ENCODE measurements around the gene PDE1C. TPM values are rescaled to one million over a fixed set of nuclear protein-coding genes. Genes with fewer than 3 reads are reported as not detected.

The PDE1C gene
- total and polyA plus RNA-seq, 2 donors (not counting 1 experiment from before 2014, with no cell fraction given), result 0.52 TPM; not detected in 1

DNA sequence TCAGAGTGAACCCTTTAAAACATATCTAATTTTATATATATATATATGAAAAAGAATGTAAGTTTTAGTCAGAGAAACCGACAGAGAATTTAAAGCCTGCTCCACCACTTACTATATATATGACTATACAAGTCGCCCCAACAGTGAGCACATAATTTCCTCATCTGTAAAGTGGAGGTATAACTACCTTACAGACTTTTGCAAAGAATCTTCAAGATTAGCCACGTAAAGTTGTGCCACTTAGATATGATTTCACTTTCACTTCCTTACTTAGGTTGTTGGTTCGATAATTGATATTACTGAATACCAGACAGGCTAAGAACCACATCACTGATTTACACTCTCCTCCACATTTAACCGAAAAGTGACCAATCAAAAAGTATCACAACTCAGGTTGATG, 94.7 kb downstream of the PDE1C start:
- H2AFZ ChIP-seq (ENCODE audit: insufficient read depth, low read depth, low read length, poor library complexity, severe bottlenecking), result no peak overlapping the region
- H3K79me2 ChIP-seq (ENCODE audit: control insufficient read depth, insufficient read depth, low read length), result no peaks in the 10 kb centered on the region
- H3K27ac ChIP-seq (ENCODE audit: low read length in 2 of 2), result no peak overlapping the region

GRCh38 chr7:31974351-31974750, 95.9 kb downstream of the PDE1C start:
- no peaks in the 10 kb centered on the region for H3K4me1 Mint-ChIP-seq
- Histone ChIP-seq H3K9me3 (ENCODE audit: control extremely low read depth in 1 of 3, control insufficient read depth in 2 of 3, insufficient read depth in 1 of 3, low read length in 2 of 3) (peaks cover 0 to 3% (median 2%) of the 10 kb centered on the region in 3 donors), H3K4me1 (ENCODE audit: control insufficient read depth in 2 of 2, insufficient read depth in 2 of 2, low read length in 2 of 2) (no peaks in the 10 kb centered on the region), H4K20me1 (ENCODE audit: control insufficient read depth, insufficient read depth, low read length, poor library complexity, severe bottlenecking) (no peaks in the 10 kb centered on the region), H3K9ac (ENCODE audit: low read length) (no peak overlapping the region), H3K27me3 (replicated peaks in 1 of 4; ENCODE audit: control extremely low read depth in 1 of 4, control insufficient read depth in 3 of 4, insufficient read depth in 4 of 4, low read length in 3 of 4) (no peaks in the 10 kb centered on the region), H3K79me2 (ENCODE audit: control insufficient read depth, insufficient read depth, low read length) (no peaks in the 10 kb centered on the region), H3K27ac (ENCODE audit: low read length in 2 of 2) (no peak overlapping the region), H3K4me3 (ENCODE audit: control extremely low read depth in 1 of 5, extremely low read depth in 1 of 5, insufficient read depth in 1 of 5, low read depth in 2 of 5, low read length in 4 of 5) (no peak overlapping the region), H3K4me2 (replicated peaks; ENCODE audit: low read depth, low read length, poor library complexity, severe bottlenecking) (no peak overlapping the region), H3K36me3 (replicated peaks in 1 of 2; ENCODE audit: control extremely low read depth in 1 of 2, control insufficient read depth in 1 of 2, extremely low read depth in 1 of 2, insufficient read depth in 2 of 2, low read length in 1 of 2) (no peaks in the 10 kb centered on the region), H2AFZ (ENCODE audit: insufficient read depth, low read depth, low read length, poor library complexity, severe bottlenecking) (no peak overlapping the region)
- DNase-seq, result no peak
- no peak for ATAC-seq (ENCODE audit: low read depth)
- H3K27me3 Mint-ChIP-seq, result no peaks in the 10 kb centered on the region
- H3K27ac Mint-ChIP-seq, result no peak overlapping the region
- POLR2A ChIA-PET, result no interaction called here
- peaks cover 2% of the 10 kb centered on the region for H3K9me3 Mint-ChIP-seq (ENCODE audit: insufficient read depth)
- no CpG with 5 or more reads among the region's 1 CpG for WGBS (ENCODE audit: insufficient coverage)
- intact Hi-C loops (cut with micrococcal nuclease), result no loop called here
- H3K4me3 Mint-ChIP-seq, result no peak overlapping the region
- no peak for TF ChIP-seq EZH2 (IDR thresholded peaks at IDR 0.05; ENCODE audit: borderline replicate concordance, insufficient read depth, low read depth, low read length, poor library complexity, severe bottlenecking)
- TF ChIP-seq, protein P1, sequence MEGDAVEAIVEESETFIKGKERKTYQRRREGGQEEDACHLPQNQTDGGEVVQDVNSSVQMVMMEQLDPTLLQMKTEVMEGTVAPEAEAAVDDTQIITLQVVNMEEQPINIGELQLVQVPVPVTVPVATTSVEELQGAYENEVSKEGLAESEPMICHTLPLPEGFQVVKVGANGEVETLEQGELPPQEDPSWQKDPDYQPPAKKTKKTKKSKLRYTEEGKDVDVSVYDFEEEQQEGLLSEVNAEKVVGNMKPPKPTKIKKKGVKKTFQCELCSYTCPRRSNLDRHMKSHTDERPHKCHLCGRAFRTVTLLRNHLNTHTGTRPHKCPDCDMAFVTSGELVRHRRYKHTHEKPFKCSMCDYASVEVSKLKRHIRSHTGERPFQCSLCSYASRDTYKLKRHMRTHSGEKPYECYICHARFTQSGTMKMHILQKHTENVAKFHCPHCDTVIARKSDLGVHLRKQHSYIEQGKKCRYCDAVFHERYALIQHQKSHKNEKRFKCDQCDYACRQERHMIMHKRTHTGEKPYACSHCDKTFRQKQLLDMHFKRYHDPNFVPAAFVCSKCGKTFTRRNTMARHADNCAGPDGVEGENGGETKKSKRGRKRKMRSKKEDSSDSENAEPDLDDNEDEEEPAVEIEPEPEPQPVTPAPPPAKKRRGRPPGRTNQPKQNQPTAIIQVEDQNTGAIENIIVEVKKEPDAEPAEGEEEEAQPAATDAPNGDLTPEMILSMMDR (IDR thresholded peaks at IDR 0.05), result no peak
- CTCF ChIA-PET, result no interaction called here

More for the DNA sequence above, 94.7 kb downstream of the PDE1C start:
- Histone ChIP-seq H3K4me1 (ENCODE audit: control insufficient read depth in 2 of 2, insufficient read depth in 2 of 2, low read length in 2 of 2) (no peaks in the 10 kb centered on the region), H3K4me3 (ENCODE audit: control extremely low read depth in 1 of 5, extremely low read depth in 1 of 5, insufficient read depth in 1 of 5, low read depth in 2 of 5, low read length in 4 of 5) (no peak overlapping the region), H3K27me3 (replicated peaks in 1 of 4; ENCODE audit: control extremely low read depth in 1 of 4, control insufficient read depth in 3 of 4, insufficient read depth in 4 of 4, low read length in 3 of 4) (no peaks in the 10 kb centered on the region), H3K9me3 (ENCODE audit: control extremely low read depth in 1 of 3, control insufficient read depth in 2 of 3, insufficient read depth in 1 of 3, low read length in 2 of 3) (peaks cover 0 to 3% (median 2%) of the 10 kb centered on the region in 3 donors), H4K20me1 (ENCODE audit: control insufficient read depth, insufficient read depth, low read length, poor library complexity, severe bottlenecking) (no peaks in the 10 kb centered on the region), H3K9ac (ENCODE audit: low read length) (no peak overlapping the region), H3K36me3 (replicated peaks in 1 of 2; ENCODE audit: control extremely low read depth in 1 of 2, control insufficient read depth in 1 of 2, extremely low read depth in 1 of 2, insufficient read depth in 2 of 2, low read length in 1 of 2) (no peaks in the 10 kb centered on the region), H3K4me2 (replicated peaks; ENCODE audit: low read depth, low read length, poor library complexity, severe bottlenecking) (no peak overlapping the region)
- no peak overlapping the region for H3K27ac Mint-ChIP-seq
- H3K4me3 Mint-ChIP-seq, result no peak overlapping the region
- no peak for ATAC-seq (ENCODE audit: low read depth)
- ChIA-PET CTCF (no interaction called here), POLR2A (no interaction called here)
- peaks cover 2% of the 10 kb centered on the region for H3K9me3 Mint-ChIP-seq (ENCODE audit: insufficient read depth)
- H3K27me3 Mint-ChIP-seq, result no peaks in the 10 kb centered on the region
- 100% methylated on average over 1 of the region's 5 CpGs for WGBS (ENCODE audit: insufficient coverage)
- H3K4me1 Mint-ChIP-seq, result no peaks in the 10 kb centered on the region
- TF ChIP-seq, protein P1 (IDR thresholded peaks at IDR 0.05), result no peak
- TF ChIP-seq EZH2 (IDR thresholded peaks at IDR 0.05; ENCODE audit: borderline replicate concordance, insufficient read depth, low read depth, low read length, poor library complexity, severe bottlenecking), result no peak
- no peak for DNase-seq
- intact Hi-C loops (cut with micrococcal nuclease), result no loop called here
